DND-41 (cell line): ENCODE data around the gene GRK2.

Experiments used
- ATAC-seq: fragments of 200-7000 bp; cut with Tn5 transposase; 3 replicates; pipeline ENCODE4 v1.9.1; 2021; ENCODE audit warnings: low read depth; ENCODE audit not compliant: insufficient read depth
- DNase-seq: peaks from one replicate; pipeline ENCODE4 v3.0.0-alpha.2; 2020
- H2AFZ ChIP-seq: 2 replicates; pipeline ENCODE4 v1.6.0; 2012; ENCODE audit warnings: low read depth, low read length
- H3K27ac ChIP-seq: 2 replicates; pipeline ENCODE4 v1.5.1; 2012; ENCODE audit warnings: low read length, inconsistent platforms
- H3K27me3 ChIP-seq: fragments of 200-600 bp; sonication (generic); 2 replicates; pipeline ENCODE4 v1.6.0; 2012; ENCODE audit warnings: low read length, mild to moderate bottlenecking, inconsistent platforms; ENCODE audit not compliant: insufficient read depth, poor library complexity
- H3K36me3 ChIP-seq: 2 replicates; pipeline ENCODE4 v1.5.1; 2012; ENCODE audit warnings: low read length, inconsistent platforms; ENCODE audit not compliant: insufficient read depth
- H3K4me1 ChIP-seq: 2 replicates; pipeline ENCODE4 v1.5.1; 2012; ENCODE audit warnings: mild to moderate bottlenecking, low read length; ENCODE audit not compliant: insufficient read depth
- H3K4me2 ChIP-seq: 2 replicates; pipeline ENCODE4 v1.6.0; 2012; ENCODE audit warnings: mild to moderate bottlenecking, moderate library complexity, low read length, inconsistent platforms; ENCODE audit not compliant: insufficient read depth
- H3K4me3 ChIP-seq, 2 experiments: fragments of 200-600 bp in 1 of 2; shearing (Covaris generic) in 1 of 2; 2 replicates each; pipeline ENCODE4 v1.5.1; 2012 to 2016; ENCODE audit warnings: inconsistent platforms in 2 of 2, low read length in 2 of 2, mild to moderate bottlenecking in 2 of 2, low read depth in 1 of 2, moderate library complexity in 1 of 2
- H3K79me2 ChIP-seq: 2 replicates; pipeline ENCODE4 v1.6.0; 2012; ENCODE audit warnings: low read length, inconsistent platforms; ENCODE audit not compliant: insufficient read depth
- H3K9ac ChIP-seq: 2 replicates; pipeline ENCODE4 v1.6.0; 2012; ENCODE audit warnings: low read depth, mild to moderate bottlenecking, inconsistent platforms, low read length, moderate library complexity
- H3K9me3 ChIP-seq: 2 replicates; pipeline ENCODE4 v1.5.1; 2012; ENCODE audit warnings: low read length, moderate library complexity, mild to moderate bottlenecking, inconsistent platforms; ENCODE audit not compliant: insufficient read depth, severe bottlenecking
- H4K20me1 ChIP-seq: 2 replicates; pipeline ENCODE4 v1.6.0; 2012; ENCODE audit warnings: low read length; ENCODE audit not compliant: insufficient read depth
- EZH2 ChIP-seq: IDR thresholded peaks from 3 replicates; pipeline ENCODE4 v1.6.1; 2012; ENCODE audit warnings: borderline replicate concordance, low read depth, mild to moderate bottlenecking, moderate library complexity, low read length, inconsistent platforms; ENCODE audit not compliant: severe bottlenecking
- TF ChIP-seq, protein P1 (sequence below): IDR thresholded peaks from 2 replicates; pipeline ENCODE4 v1.5.1; 2012; ENCODE audit warnings: borderline replicate concordance, low read length, moderate library complexity, mild to moderate bottlenecking; ENCODE audit not compliant: poor library complexity, severe bottlenecking; ENCODE audit errors: extremely low read depth

The GRK2 gene

DNA sequence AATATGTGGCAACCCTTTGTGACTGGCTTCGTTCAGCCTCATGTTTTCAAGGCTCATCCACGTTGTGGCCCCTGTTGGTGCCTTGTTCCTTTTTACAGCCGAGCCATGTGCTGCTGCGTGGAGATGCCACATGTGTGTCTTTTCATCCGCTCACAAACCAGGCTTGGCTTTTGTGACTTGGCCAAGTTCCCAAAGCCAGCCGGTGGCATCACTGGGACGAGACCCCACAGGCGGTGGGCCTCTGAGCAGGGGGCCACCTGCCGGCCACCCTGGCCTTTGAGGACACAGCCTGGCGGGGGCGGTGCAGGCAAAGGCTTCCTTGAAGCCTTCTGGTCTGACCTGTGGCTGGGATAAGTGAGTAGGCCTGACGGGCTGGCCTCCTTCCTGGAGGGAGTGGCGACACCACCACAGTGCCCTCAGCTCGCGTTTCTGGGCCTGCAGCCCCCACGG, 10.5 kb downstream of the GRK2 start:
- peaks cover 37% of the 10 kb centered on the region for H4K20me1 ChIP-seq
- H3K4me3 ChIP-seq: peak overlapping the region in 1 of 2 experiments; percentile 50; a peak in 2 of 4 replicates
- no peaks in the 10 kb centered on the region for H3K27me3 ChIP-seq
- peaks cover 69% of the 10 kb centered on the region for H3K4me1 ChIP-seq
- H3K9me3 ChIP-seq: no peaks in the 10 kb centered on the region
- H3K79me2 ChIP-seq: peaks cover 96% of the 10 kb centered on the region
- peak overlapping the region; percentile 46; the same call in 1 of the 2 replicates for H2AFZ ChIP-seq
- H3K27ac ChIP-seq: peak overlapping the region; percentile 99
- peak; percentile 40 for ATAC-seq
- peak; percentile 82 for DNase-seq
- no peak for TF ChIP-seq EZH2
- TF ChIP-seq, protein P1, sequence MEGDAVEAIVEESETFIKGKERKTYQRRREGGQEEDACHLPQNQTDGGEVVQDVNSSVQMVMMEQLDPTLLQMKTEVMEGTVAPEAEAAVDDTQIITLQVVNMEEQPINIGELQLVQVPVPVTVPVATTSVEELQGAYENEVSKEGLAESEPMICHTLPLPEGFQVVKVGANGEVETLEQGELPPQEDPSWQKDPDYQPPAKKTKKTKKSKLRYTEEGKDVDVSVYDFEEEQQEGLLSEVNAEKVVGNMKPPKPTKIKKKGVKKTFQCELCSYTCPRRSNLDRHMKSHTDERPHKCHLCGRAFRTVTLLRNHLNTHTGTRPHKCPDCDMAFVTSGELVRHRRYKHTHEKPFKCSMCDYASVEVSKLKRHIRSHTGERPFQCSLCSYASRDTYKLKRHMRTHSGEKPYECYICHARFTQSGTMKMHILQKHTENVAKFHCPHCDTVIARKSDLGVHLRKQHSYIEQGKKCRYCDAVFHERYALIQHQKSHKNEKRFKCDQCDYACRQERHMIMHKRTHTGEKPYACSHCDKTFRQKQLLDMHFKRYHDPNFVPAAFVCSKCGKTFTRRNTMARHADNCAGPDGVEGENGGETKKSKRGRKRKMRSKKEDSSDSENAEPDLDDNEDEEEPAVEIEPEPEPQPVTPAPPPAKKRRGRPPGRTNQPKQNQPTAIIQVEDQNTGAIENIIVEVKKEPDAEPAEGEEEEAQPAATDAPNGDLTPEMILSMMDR: peak; percentile 32
- peak overlapping the region; percentile 71 for H3K9ac ChIP-seq
- H3K36me3 ChIP-seq: peaks cover 89% of the 10 kb centered on the region
- H3K4me2 ChIP-seq: peak overlapping the region; percentile 86

DNA sequence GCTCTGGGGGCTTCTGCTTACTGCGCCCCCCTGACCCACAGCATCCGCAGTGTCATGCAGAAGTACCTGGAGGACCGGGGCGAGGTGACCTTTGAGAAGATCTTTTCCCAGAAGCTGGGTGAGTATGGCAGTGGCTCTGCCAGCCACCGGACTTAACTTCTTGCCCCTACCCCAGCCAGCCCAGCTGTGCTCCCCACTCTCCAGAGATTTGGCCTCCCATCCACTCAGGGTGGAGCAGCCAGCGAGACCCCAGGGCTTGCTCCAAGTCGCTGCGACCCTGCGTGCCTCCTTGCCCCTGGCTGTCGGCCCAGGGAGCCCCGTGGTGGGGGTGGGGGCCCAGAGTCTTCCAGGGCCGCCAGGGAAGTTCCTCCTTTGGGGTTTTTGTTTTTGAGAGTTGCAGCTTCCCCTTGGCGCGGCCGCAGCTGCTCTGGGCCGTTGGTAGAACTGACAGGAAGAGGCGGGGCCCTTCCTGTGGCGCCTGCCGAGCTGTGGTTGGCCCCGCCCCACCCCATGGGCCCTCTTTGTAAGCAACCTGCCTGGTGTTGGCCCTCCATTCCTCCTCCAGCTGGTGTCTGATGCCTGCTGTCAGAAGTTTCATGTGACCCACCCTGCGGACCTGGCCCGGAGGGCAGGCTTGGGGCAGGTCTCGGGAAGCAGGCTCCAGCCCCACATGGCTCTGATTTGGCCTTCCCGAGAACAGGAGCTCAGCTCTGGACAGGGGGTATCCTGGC, 11.1 kb downstream of the GRK2 start:
- peak overlapping the region in 1 of 2 experiments; percentile 51; a peak in 3 of 4 replicates for H3K4me3 ChIP-seq
- ATAC-seq (peak; percentile 87), DNase-seq (peak; percentile 99)
- H3K27ac ChIP-seq: peak overlapping the region; percentile 99
- peaks cover 94% of the 10 kb centered on the region for H3K79me2 ChIP-seq
- H3K4me1 ChIP-seq: peaks cover 64% of the 10 kb centered on the region
- peak overlapping the region; percentile 86 for H3K4me2 ChIP-seq
- no peaks in the 10 kb centered on the region for H3K27me3 ChIP-seq
- peak overlapping the region; percentile 46; the same call in 1 of the 2 replicates for H2AFZ ChIP-seq
- peaks cover 31% of the 10 kb centered on the region for H4K20me1 ChIP-seq
- H3K9ac ChIP-seq: peak overlapping the region; percentile 71
- H3K36me3 ChIP-seq: peaks cover 89% of the 10 kb centered on the region
- TF ChIP-seq, protein P1: peak; percentile 10
- TF ChIP-seq EZH2: no peak
- no peaks in the 10 kb centered on the region for H3K9me3 ChIP-seq

DNA sequence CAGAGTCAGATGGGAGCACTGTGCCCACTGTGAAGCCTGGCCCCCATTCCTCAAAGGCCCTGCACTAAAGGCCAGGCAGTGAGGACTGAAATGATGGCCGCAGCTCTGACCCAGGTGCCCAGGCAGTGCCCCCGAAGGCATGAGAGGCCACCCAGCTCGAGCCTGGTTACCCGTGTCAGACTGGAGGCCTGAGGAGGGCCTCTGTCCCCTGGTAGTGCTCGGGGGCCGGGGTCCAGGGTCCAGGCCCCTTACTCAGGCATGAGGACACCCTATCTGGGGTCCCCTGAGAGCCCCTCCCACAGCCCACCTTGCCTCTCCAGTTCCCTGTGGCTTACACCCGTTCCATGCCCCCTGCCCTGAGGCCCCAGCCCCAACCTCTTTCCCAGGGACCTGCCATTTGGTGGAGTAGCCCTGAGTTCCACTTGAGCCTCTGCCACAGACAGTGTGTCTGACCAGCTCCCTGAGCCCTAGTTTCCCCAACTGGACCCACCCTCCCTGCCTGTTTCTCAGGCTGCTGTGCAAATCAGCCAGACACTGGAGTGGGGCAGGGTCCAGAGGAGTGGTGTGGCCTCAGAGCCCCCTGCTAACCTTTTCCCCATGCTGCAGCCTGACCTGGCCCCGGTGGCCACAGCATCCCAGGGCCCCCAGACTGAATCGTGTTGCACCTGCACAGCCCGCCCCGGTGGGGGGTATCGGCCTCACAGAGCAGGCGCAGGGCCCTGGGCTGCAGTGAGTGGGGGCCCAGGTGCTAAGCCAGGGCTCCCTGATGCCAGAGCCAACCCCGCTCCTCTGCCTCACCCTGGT, 12.1 kb downstream of the GRK2 start:
- Histone ChIP-seq H3K27ac (peak overlapping the region; percentile 98), H3K4me1 (peaks cover 59% of the 10 kb centered on the region), H3K4me3 (peak overlapping the region in 1 of 2 experiments; percentile 51; a peak in 2 of 4 replicates), H3K9ac (peak overlapping the region; percentile 71), H4K20me1 (peaks cover 21% of the 10 kb centered on the region), H3K36me3 (peaks cover 89% of the 10 kb centered on the region), H2AFZ (no peak overlapping the region), H3K79me2 (peaks cover 91% of the 10 kb centered on the region), H3K27me3 (no peaks in the 10 kb centered on the region), H3K4me2 (peak overlapping the region; percentile 86), H3K9me3 (no peaks in the 10 kb centered on the region)
- no peak for DNase-seq
- no peak for TF ChIP-seq EZH2
- TF ChIP-seq, protein P1: no peak
- ATAC-seq: no peak
